H9 (cell line): ENCODE measurements around the gene ANKRD50. TPM values are rescaled to one million over a fixed set of nuclear protein-coding genes. Genes with fewer than 3 reads are reported as not detected.
A peak's percentile ranks its signal among the peaks of the same experiment; 100 is the strongest.

Source experiments
- DNase-seq: peaks from one replicate; pipeline ENCODE4 v3.0.0-alpha.2; 2017
- H2AFZ ChIP-seq: one replicate; pipeline ENCODE4 v1.6.1; 2013; ENCODE audit warnings: mild to moderate bottlenecking, low read length, control low read depth, moderate library complexity
- H2AK5ac ChIP-seq: 2 replicates; pipeline ENCODE4 v1.6.1; 2013; ENCODE audit warnings: low read length, control low read depth, mixed read lengths; ENCODE audit not compliant: insufficient read length
- H2BK120ac ChIP-seq: one replicate; pipeline ENCODE4 v1.6.1; 2013; ENCODE audit warnings: low read depth, mild to moderate bottlenecking, low read length, control low read depth, inconsistent platforms; ENCODE audit not compliant: poor library complexity, severe bottlenecking
- H2BK12ac ChIP-seq: 2 replicates; pipeline ENCODE4 v1.6.1; 2013; ENCODE audit warnings: low read length, control low read depth, mixed read lengths, low read depth; ENCODE audit not compliant: insufficient read length
- H2BK15ac ChIP-seq: 2 replicates; pipeline ENCODE4 v1.6.1; 2013; ENCODE audit warnings: low read depth, low read length, control low read depth
- H2BK20ac ChIP-seq: one replicate; pipeline ENCODE4 v1.6.1; 2013; ENCODE audit warnings: low read depth, mild to moderate bottlenecking, low read length, control low read depth, inconsistent platforms; ENCODE audit not compliant: poor library complexity, severe bottlenecking
- H2BK5ac ChIP-seq: 2 replicates; pipeline ENCODE4 v1.6.1; 2013; ENCODE audit warnings: low read length, control low read depth, mixed read lengths; ENCODE audit not compliant: insufficient read length
- H3K14ac ChIP-seq: 2 replicates; pipeline ENCODE4 v1.6.1; 2013; ENCODE audit warnings: low read length, control low read depth; ENCODE audit not compliant: insufficient read depth
- H3K18ac ChIP-seq: 2 replicates; pipeline ENCODE4 v1.6.1; 2013; ENCODE audit warnings: low read depth, mild to moderate bottlenecking, mixed read lengths, low read length, control low read depth; ENCODE audit not compliant: insufficient read length
- H3K23ac ChIP-seq: 2 replicates; pipeline ENCODE4 v1.6.1; 2013; ENCODE audit warnings: low read length, control low read depth, mixed read lengths, low read depth; ENCODE audit not compliant: insufficient read length
- H3K23me2 ChIP-seq: 2 replicates; pipeline ENCODE4 v1.6.1; 2013; ENCODE audit warnings: low read depth, mild to moderate bottlenecking, mixed read lengths, low read length, control low read depth; ENCODE audit not compliant: insufficient read length, poor library complexity, severe bottlenecking
- H3K27ac ChIP-seq: 2 replicates; pipeline ENCODE4 v1.5.1; 2013; ENCODE audit warnings: low read length, control low read depth, mixed read lengths, low read depth; ENCODE audit not compliant: insufficient read length
- H3K27me3 ChIP-seq: 2 replicates; pipeline ENCODE4 v1.6.1; 2013; ENCODE audit warnings: low read length, control low read depth, inconsistent platforms; ENCODE audit not compliant: insufficient read depth
- H3K4ac ChIP-seq: 2 replicates; pipeline ENCODE4 v1.6.1; 2013; ENCODE audit warnings: low read depth, mild to moderate bottlenecking, control low read depth, inconsistent platforms, low read length, moderate library complexity
- H3K4me1 ChIP-seq: 2 replicates; pipeline ENCODE4 v1.6.1; 2013; ENCODE audit warnings: low read length, control low read depth, inconsistent platforms; ENCODE audit not compliant: insufficient read depth
- H3K4me2 ChIP-seq: 2 replicates; pipeline ENCODE4 v1.6.1; 2013; ENCODE audit warnings: low read length, control low read depth, mixed read lengths; ENCODE audit not compliant: insufficient read length, insufficient read depth
- H3K56ac ChIP-seq: 2 replicates; pipeline ENCODE4 v1.6.1; 2013; ENCODE audit warnings: low read depth, mild to moderate bottlenecking, mixed read lengths, low read length, control low read depth; ENCODE audit not compliant: insufficient read length
- H3K79me1 ChIP-seq: 2 replicates; pipeline ENCODE4 v1.6.1; 2013; ENCODE audit warnings: low read depth, mild to moderate bottlenecking, moderate library complexity, low read length, control low read depth, inconsistent platforms; ENCODE audit not compliant: insufficient read depth, poor library complexity, severe bottlenecking
- H3K79me2 ChIP-seq: 2 replicates; pipeline ENCODE4 v1.6.1; 2013; ENCODE audit warnings: low read length, control low read depth, inconsistent platforms; ENCODE audit not compliant: insufficient read depth
- H3K9ac ChIP-seq: 2 replicates; pipeline ENCODE4 v1.6.1; 2013; ENCODE audit warnings: low read length, control low read depth, mixed read lengths; ENCODE audit not compliant: insufficient read length; ENCODE audit errors: extremely low read depth
- H3K9me3 ChIP-seq: one replicate; pipeline ENCODE4 v1.6.1; 2013; ENCODE audit warnings: low read depth, low read length, inconsistent platforms; ENCODE audit not compliant: control insufficient read depth
- H3T11ph ChIP-seq: one replicate; pipeline ENCODE4 v1.6.1; 2013; ENCODE audit warnings: mild to moderate bottlenecking, low read length, control low read depth, inconsistent platforms
- H4K20me1 ChIP-seq: one replicate; pipeline ENCODE4 v1.6.1; 2013; ENCODE audit not compliant: control insufficient read depth, insufficient read length, insufficient read depth
- H4K5ac ChIP-seq: 2 replicates; pipeline ENCODE4 v1.6.1; 2013; ENCODE audit warnings: low read depth, mild to moderate bottlenecking, mixed read lengths, low read length, control low read depth; ENCODE audit not compliant: insufficient read length
- H4K8ac ChIP-seq: replicated peaks from 2 replicates; pipeline ENCODE4 v1.6.1; 2013; ENCODE audit warnings: low read length, control low read depth, mixed read lengths, low read depth; ENCODE audit not compliant: insufficient read length
- H4K91ac ChIP-seq: 2 replicates; pipeline ENCODE4 v1.6.1; 2013; ENCODE audit warnings: low read depth, mild to moderate bottlenecking, moderate library complexity, mixed read lengths, low read length, control low read depth; ENCODE audit not compliant: insufficient read length
- H3K27ac Mint-ChIP-seq, 3 experiments: 2 replicates in 2 of 3; 3 replicates in 1 of 3; pipeline ENCODE4 v1.8.0; 2020 to 2021; ENCODE audit warnings: mixed read lengths in 3 of 3, mild to moderate bottlenecking in 1 of 3, moderate library complexity in 1 of 3
- H3K27me3 Mint-ChIP-seq: 2 replicates; pipeline ENCODE4 v1.8.0; 2021; ENCODE audit warnings: low read depth, mild to moderate bottlenecking, moderate library complexity, mixed read lengths
- H3K36me3 Mint-ChIP-seq, 3 experiments: 2 replicates in 2 of 3; 3 replicates in 1 of 3; pipeline ENCODE4 v1.8.0; 2020 to 2021; ENCODE audit warnings: low read depth in 3 of 3, mixed read lengths in 3 of 3; ENCODE audit not compliant: insufficient read depth in 1 of 3
- H3K4me1 Mint-ChIP-seq, 2 experiments: 2 replicates each; pipeline ENCODE4 v1.8.0; 2020; ENCODE audit warnings: mixed read lengths in 2 of 2
- H3K4me3 Mint-ChIP-seq, 2 experiments: 2 replicates in 1 of 2; 3 replicates in 1 of 2; pipeline ENCODE4 v1.8.0; 2020 to 2021; ENCODE audit warnings: mild to moderate bottlenecking in 2 of 2, mixed read lengths in 2 of 2, moderate library complexity in 1 of 2
- H3K9me3 Mint-ChIP-seq, 2 experiments: 2 replicates in 1 of 2; 3 replicates in 1 of 2; pipeline ENCODE4 v1.8.0; 2020; ENCODE audit warnings: mild to moderate bottlenecking in 2 of 2, mixed read lengths in 2 of 2, moderate library complexity in 1 of 2
- WGBS: extraction: QIAGEN DNeasy Blood & Tissue Kit; methylation state at CpG from one replicate; pipeline ENCODE4 v1.1.7; 2013; ENCODE audit warnings: missing lambda C conversion rate, low lambda C conversion rate, mixed read lengths; ENCODE audit not compliant: insufficient read length; ENCODE audit errors: extremely low coverage; 5-methylcytosine and 5-hydroxymethylcytosine counted together
- total RNA-seq: library from RNA; stranded (reverse); gene quantifications from 2 replicates; pipeline ENCODE4 v1.2.1, GENCODE V29; 2021
- TF ChIP-seq, protein P1 (sequence below): fragments of 200-600 bp; sonication (generic); conservative IDR thresholded peaks from 3 replicates; pipeline ENCODE4 v1.8.0; 2021; ENCODE audit warnings: antibody characterized with exemption, mild to moderate bottlenecking

The ANKRD50 gene
- total RNA-seq, 1 experiment from 2014 or later = 30.1 TPM

DNA sequence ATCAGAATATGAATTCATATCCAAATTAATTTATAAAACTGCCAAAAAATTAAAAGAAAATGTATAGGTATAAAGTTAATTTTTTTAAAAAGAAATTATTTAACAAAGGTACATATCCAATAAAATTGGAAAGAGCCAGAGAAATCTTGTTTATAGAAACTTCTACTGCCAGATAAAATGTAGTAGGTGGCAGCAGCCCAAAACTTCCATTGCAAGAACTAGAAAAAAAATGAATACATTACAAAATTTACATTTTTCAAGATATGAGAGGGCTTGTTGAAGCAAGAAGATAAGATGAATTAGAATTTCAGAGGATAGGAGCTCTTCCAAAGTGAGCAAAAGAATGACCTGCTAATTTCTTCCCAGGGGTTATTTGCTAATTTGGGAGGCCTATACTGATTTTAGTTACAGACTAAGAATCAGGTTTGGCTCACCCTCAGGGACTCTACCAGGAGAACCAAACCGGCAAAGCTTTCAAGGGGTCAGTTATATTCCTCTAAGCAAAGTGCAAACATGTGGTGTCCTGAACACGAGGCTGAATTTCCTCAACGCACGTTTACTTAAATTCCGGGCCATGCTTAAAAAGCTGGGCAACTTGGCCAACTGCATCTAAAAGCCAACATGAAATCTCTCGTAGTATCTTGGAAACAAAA, 17.5 kb downstream of the ANKRD50 start:
- H3K27me3 Mint-ChIP-seq = no peaks in the 10 kb centered on the region
- H3K4me1 Mint-ChIP-seq = peaks cover 9 to 19% of the 10 kb centered on the region in 2 experiments
- Histone ChIP-seq H3K14ac (no peak overlapping the region), H4K91ac (no peak overlapping the region), H2BK15ac (no peak overlapping the region), H2AK5ac (no peak overlapping the region), H3K79me2 (peaks cover 11% of the 10 kb centered on the region; the same call in 1 of the 2 replicates), H4K5ac (no peak overlapping the region), H4K20me1 (no peaks in the 10 kb centered on the region), H2AFZ (no peak overlapping the region), H2BK120ac (no peak overlapping the region), H2BK12ac (no peak overlapping the region), H2BK5ac (no peak overlapping the region), H2BK20ac (no peak overlapping the region), H3K9ac (no peak overlapping the region), H3K18ac (no peak overlapping the region), H3K23me2 (no peaks in the 10 kb centered on the region), H3K27me3 (no peaks in the 10 kb centered on the region), H3K79me1 (no peaks in the 10 kb centered on the region), H3K4me2 (no peak overlapping the region), H3K4me1 (peaks cover 4% of the 10 kb centered on the region; the same call in 1 of the 2 replicates), H3T11ph (no peak overlapping the region), H3K23ac (no peak overlapping the region), H3K27ac (no peak overlapping the region), H3K56ac (no peak overlapping the region), H3K9me3 (no peaks in the 10 kb centered on the region), H4K8ac (no peak overlapping the region), H3K4ac (no peak overlapping the region)
- peaks cover 17 to 26% of the 10 kb centered on the region in 2 experiments for H3K9me3 Mint-ChIP-seq
- WGBS = no CpG with 5 or more reads among the region's 6 CpGs
- H3K27ac Mint-ChIP-seq = peak overlapping the region in 2 of 3 experiments; percentile 53 to 55; a peak in 2 of 7 replicates
- DNase-seq = no peak
- no peak overlapping the region for H3K4me3 Mint-ChIP-seq
- peaks cover 45 to 57% (median 48%) of the 10 kb centered on the region in 3 experiments for H3K36me3 Mint-ChIP-seq
- TF ChIP-seq, protein P1, sequence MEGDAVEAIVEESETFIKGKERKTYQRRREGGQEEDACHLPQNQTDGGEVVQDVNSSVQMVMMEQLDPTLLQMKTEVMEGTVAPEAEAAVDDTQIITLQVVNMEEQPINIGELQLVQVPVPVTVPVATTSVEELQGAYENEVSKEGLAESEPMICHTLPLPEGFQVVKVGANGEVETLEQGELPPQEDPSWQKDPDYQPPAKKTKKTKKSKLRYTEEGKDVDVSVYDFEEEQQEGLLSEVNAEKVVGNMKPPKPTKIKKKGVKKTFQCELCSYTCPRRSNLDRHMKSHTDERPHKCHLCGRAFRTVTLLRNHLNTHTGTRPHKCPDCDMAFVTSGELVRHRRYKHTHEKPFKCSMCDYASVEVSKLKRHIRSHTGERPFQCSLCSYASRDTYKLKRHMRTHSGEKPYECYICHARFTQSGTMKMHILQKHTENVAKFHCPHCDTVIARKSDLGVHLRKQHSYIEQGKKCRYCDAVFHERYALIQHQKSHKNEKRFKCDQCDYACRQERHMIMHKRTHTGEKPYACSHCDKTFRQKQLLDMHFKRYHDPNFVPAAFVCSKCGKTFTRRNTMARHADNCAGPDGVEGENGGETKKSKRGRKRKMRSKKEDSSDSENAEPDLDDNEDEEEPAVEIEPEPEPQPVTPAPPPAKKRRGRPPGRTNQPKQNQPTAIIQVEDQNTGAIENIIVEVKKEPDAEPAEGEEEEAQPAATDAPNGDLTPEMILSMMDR = no peak
